ENCODE results near the gene C1orf52. TPM values are rescaled to one million over a fixed set of nuclear protein-coding genes. Genes with fewer than 3 reads are reported as not detected.

The C1orf52 gene
- total and polyA plus RNA-seq, 2 of the 13 experiments (the other 11 are each of a cell fraction or from before 2014, with no cell fraction given) = 19.4 to 27.4 TPM

DNA sequence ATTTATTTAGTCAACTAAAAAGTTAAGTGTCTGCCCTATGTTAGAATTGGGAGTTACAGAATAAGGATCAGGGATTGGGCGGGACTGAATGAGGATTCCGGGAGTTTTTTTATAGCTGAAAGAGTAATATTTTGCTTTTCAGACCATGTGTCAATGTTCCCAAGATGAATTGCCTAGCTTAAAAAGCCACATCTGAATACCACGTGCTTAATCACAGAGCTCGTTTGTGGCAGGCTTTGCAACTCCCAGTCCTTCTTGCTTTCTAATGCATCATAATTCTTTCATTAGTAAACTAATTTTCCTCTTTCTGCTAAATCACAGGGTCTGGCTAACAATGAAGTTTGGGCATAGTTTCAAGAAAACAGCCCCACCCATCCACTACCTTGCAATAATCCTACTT is 21.2 kb upstream of the C1orf52 start (continued):
- TF ChIP-seq, protein P1, sequence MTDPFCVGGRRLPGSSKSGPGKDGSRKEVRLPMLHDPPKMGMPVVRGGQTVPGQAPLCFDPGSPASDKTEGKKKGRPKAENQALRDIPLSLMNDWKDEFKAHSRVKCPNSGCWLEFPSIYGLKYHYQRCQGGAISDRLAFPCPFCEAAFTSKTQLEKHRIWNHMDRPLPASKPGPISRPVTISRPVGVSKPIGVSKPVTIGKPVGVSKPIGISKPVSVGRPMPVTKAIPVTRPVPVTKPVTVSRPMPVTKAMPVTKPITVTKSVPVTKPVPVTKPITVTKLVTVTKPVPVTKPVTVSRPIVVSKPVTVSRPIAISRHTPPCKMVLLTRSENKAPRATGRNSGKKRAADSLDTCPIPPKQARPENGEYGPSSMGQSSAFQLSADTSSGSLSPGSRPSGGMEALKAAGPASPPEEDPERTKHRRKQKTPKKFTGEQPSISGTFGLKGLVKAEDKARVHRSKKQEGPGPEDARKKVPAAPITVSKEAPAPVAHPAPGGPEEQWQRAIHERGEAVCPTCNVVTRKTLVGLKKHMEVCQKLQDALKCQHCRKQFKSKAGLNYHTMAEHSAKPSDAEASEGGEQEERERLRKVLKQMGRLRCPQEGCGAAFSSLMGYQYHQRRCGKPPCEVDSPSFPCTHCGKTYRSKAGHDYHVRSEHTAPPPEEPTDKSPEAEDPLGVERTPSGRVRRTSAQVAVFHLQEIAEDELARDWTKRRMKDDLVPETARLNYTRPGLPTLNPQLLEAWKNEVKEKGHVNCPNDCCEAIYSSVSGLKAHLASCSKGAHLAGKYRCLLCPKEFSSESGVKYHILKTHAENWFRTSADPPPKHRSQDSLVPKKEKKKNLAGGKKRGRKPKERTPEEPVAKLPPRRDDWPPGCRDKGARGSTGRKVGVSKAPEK (CRISPR knock-in tag; IDR thresholded peaks at IDR 0.05; ENCODE audit: borderline replicate concordance) = no peak
- TF ChIP-seq, protein P2, sequence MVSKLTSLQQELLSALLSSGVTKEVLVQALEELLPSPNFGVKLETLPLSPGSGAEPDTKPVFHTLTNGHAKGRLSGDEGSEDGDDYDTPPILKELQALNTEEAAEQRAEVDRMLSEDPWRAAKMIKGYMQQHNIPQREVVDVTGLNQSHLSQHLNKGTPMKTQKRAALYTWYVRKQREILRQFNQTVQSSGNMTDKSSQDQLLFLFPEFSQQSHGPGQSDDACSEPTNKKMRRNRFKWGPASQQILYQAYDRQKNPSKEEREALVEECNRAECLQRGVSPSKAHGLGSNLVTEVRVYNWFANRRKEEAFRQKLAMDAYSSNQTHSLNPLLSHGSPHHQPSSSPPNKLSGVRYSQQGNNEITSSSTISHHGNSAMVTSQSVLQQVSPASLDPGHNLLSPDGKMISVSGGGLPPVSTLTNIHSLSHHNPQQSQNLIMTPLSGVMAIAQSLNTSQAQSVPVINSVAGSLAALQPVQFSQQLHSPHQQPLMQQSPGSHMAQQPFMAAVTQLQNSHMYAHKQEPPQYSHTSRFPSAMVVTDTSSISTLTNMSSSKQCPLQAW (CRISPR knock-in tag; IDR thresholded peaks at IDR 0.05) = no peak
- TF ChIP-seq XBP1 (CRISPR knock-in tag; IDR thresholded peaks at IDR 0.05) (no peak), ZNF121 (CRISPR knock-in tag; IDR thresholded peaks at IDR 0.05) (no peak), NFE2 (CRISPR knock-in tag; IDR thresholded peaks at IDR 0.05) (no peak)
- TF ChIP-seq, protein P3, sequence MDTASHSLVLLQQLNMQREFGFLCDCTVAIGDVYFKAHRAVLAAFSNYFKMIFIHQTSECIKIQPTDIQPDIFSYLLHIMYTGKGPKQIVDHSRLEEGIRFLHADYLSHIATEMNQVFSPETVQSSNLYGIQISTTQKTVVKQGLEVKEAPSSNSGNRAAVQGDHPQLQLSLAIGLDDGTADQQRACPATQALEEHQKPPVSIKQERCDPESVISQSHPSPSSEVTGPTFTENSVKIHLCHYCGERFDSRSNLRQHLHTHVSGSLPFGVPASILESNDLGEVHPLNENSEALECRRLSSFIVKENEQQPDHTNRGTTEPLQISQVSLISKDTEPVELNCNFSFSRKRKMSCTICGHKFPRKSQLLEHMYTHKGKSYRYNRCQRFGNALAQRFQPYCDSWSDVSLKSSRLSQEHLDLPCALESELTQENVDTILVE (CRISPR knock-in tag; IDR thresholded peaks at IDR 0.05) = no peak

All from HepG2 (cell line).